ENCODE results near the gene LTA.
A peak's percentile ranks its signal among the peaks of the same experiment; 100 is the strongest.

Gene LTA

GRCh38 chr6:31572041-31572911 lies at the start of gene LTA:
Gene LTA (plus strand): TSS chr6:31572289. CDS start chr6:31572743, 454 bp downstream.
- no peaks in the 10 kb centered on the region for H3K36me3 ChIP-seq (ENCODE audit: insufficient read depth, low read length)
- H2AFZ ChIP-seq (ENCODE audit: low read length, unreplicated experiment), result no peak within 1 kb of the TSS
- no peak within 1 kb of the TSS for H3K4me3 ChIP-seq (ENCODE audit: low read depth, low read length)
- peaks cover 9% of the 10 kb centered on the region for H3K27me3 ChIP-seq (ENCODE audit: insufficient read depth, low read length)
- H3K79me2 ChIP-seq (ENCODE audit: control insufficient read depth, insufficient read depth, low read length, unreplicated experiment), result no peaks in the 10 kb centered on the region
- no peaks in the 10 kb centered on the region for H3K4me1 ChIP-seq (ENCODE audit: control insufficient read depth, insufficient read depth, low read length, unreplicated experiment)
- no peak within 1 kb of the TSS for H3K27ac ChIP-seq (ENCODE audit: low read depth, low read length)

GRCh38 chr6:31525553-31525931 lies 46.5 kb upstream of the LTA start:
- no peaks in the 10 kb centered on the region for H3K79me2 ChIP-seq (ENCODE audit: control insufficient read depth, insufficient read depth, low read length, unreplicated experiment)

DNA sequence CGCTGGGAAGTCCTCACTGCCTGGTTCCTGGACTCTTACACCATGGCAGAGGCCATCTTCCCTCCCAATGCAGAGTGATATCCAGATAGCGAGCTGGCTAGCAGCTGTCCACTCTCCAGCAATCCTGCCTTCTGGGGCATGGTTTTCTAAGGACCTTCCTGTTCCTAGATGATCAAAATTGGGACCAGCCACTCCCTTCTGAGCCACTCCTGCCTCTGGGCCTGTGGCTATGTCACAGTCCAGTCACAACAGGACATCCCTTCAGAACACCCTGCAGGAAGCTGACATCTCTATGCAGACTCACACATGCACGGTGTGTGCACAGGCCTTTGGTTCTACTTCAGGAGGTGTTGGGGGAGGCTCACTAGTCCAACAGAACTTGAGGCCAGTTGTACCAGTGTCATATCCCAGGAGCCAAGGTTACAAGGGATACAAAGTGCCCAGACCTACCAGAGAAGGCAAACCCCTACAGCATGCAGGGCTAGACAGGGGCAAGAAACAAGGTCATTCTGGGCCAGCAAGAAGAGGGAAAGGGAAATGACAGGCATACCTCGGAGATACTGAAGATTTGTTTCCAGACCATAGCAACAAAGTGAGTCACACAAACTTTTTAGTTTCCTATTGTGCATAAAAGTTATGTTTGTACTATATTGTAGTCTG lies 46.0 kb upstream of the LTA start:
- no peaks in the 10 kb centered on the region for H3K79me2 ChIP-seq (ENCODE audit: control insufficient read depth, insufficient read depth, low read length, unreplicated experiment)
- H3K27me3 ChIP-seq (ENCODE audit: insufficient read depth, low read length), result no peaks in the 10 kb centered on the region
- peak overlapping the region; percentile 5 for H2AFZ ChIP-seq (ENCODE audit: low read length, unreplicated experiment)
- H3K36me3 ChIP-seq (ENCODE audit: insufficient read depth, low read length), result peaks cover 3% of the 10 kb centered on the region; the same call in 1 of the 2 replicates
- H3K4me3 ChIP-seq (ENCODE audit: low read depth, low read length), result no peak overlapping the region
- peaks cover 22% of the 10 kb centered on the region for H3K4me1 ChIP-seq (ENCODE audit: control insufficient read depth, insufficient read depth, low read length, unreplicated experiment)
- peak overlapping the region; percentile 83 for H3K27ac ChIP-seq (ENCODE audit: low read depth, low read length)

More at GRCh38 chr6:31525553-31525931, 46.5 kb upstream of the LTA start:
- H3K36me3 ChIP-seq (ENCODE audit: insufficient read depth, low read length), result no peaks in the 10 kb centered on the region
- H3K27ac ChIP-seq (ENCODE audit: low read depth, low read length), result peak overlapping the region; percentile 83
- H3K4me1 ChIP-seq (ENCODE audit: control insufficient read depth, insufficient read depth, low read length, unreplicated experiment), result peaks cover 22% of the 10 kb centered on the region
- no peaks in the 10 kb centered on the region for H3K27me3 ChIP-seq (ENCODE audit: insufficient read depth, low read length)
- peak overlapping the region; percentile 5 for H2AFZ ChIP-seq (ENCODE audit: low read length, unreplicated experiment)
- H3K4me3 ChIP-seq (ENCODE audit: low read depth, low read length), result no peak overlapping the region

GRCh38 chr6:31528307-31528777 lies 43.7 kb upstream of the LTA start:
- Histone ChIP-seq H3K27me3 (ENCODE audit: insufficient read depth, low read length) (no peaks in the 10 kb centered on the region), H3K4me3 (ENCODE audit: low read depth, low read length) (no peak overlapping the region), H3K27ac (ENCODE audit: low read depth, low read length) (0 out of 2 replicates have a peak overlapping the region, but pooled peaks have one; percentile 28), H2AFZ (ENCODE audit: low read length, unreplicated experiment) (no peak overlapping the region), H3K4me1 (ENCODE audit: control insufficient read depth, insufficient read depth, low read length, unreplicated experiment) (peaks cover 22% of the 10 kb centered on the region), H3K36me3 (ENCODE audit: insufficient read depth, low read length) (peaks cover 13% of the 10 kb centered on the region; the same call in 1 of the 2 replicates), H3K79me2 (ENCODE audit: control insufficient read depth, insufficient read depth, low read length, unreplicated experiment) (peaks cover 4% of the 10 kb centered on the region)

- H3K4me1 ChIP-seq (ENCODE audit: control insufficient read depth, insufficient read depth, low read length, unreplicated experiment), result peaks cover 22% of the 10 kb centered on the region
- peaks cover 7% of the 10 kb centered on the region for H3K79me2 ChIP-seq (ENCODE audit: control insufficient read depth, insufficient read depth, low read length, unreplicated experiment)
- H3K4me3 ChIP-seq (ENCODE audit: low read depth, low read length), result no peak within 1 kb of the TSS
- H3K36me3 ChIP-seq (ENCODE audit: insufficient read depth, low read length), result peaks cover 18% of the 10 kb centered on the region
- no peaks in the 10 kb centered on the region for H3K27me3 ChIP-seq (ENCODE audit: insufficient read depth, low read length)
- 0 out of 2 replicates have a peak within 1 kb of the TSS, but pooled peaks have one; percentile 28 for H3K27ac ChIP-seq (ENCODE audit: low read depth, low read length)
- H2AFZ ChIP-seq (ENCODE audit: low read length, unreplicated experiment), result no peak within 1 kb of the TSS
Measured at GRCh38 chr6:31528821-31529328, 43.2 kb upstream of the LTA start, which contains the start of gene MCCD1. Gene MCCD1 (plus strand): TSS chr6:31528962. CDS start chr6:31529015, 53 bp downstream.

- Histone ChIP-seq H3K27ac (ENCODE audit: low read depth, low read length) (no peak overlapping the region), H3K4me1 (ENCODE audit: control insufficient read depth, insufficient read depth, low read length, unreplicated experiment) (peaks cover 22% of the 10 kb centered on the region), H3K79me2 (ENCODE audit: control insufficient read depth, insufficient read depth, low read length, unreplicated experiment) (peaks cover 9% of the 10 kb centered on the region), H3K27me3 (ENCODE audit: insufficient read depth, low read length) (no peaks in the 10 kb centered on the region), H3K36me3 (ENCODE audit: insufficient read depth, low read length) (peaks cover 22% of the 10 kb centered on the region), H2AFZ (ENCODE audit: low read length, unreplicated experiment) (no peak overlapping the region), H3K4me3 (ENCODE audit: low read depth, low read length) (no peak overlapping the region)
Measured at GRCh38 chr6:31529329-31530150, 42.5 kb upstream of the LTA start.

DNA sequence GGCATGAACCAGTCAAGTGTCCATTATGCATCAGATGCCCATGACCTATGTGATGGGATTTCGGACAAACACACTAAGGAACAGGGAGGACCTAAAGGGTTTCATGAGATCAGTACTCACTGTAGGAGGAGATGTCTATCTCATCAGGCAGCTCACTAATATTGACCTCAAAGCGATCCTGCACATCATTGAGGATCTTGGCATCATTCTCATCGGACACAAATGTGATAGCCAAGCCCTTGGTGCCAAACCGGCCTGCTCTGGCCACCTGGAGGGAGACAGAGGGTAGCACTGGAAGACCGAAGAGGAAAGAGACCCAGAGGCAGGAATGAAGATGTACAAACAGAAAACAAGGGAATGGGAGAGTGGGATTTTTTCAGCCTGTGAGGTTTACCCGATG lies 41.4 kb upstream of the LTA start:
- Histone ChIP-seq H3K27ac (ENCODE audit: low read depth, low read length) (no peak overlapping the region), H3K79me2 (ENCODE audit: control insufficient read depth, insufficient read depth, low read length, unreplicated experiment) (peaks cover 16% of the 10 kb centered on the region), H3K27me3 (ENCODE audit: insufficient read depth, low read length) (no peaks in the 10 kb centered on the region), H3K36me3 (ENCODE audit: insufficient read depth, low read length) (peaks cover 32% of the 10 kb centered on the region), H2AFZ (ENCODE audit: low read length, unreplicated experiment) (no peak overlapping the region), H3K4me3 (ENCODE audit: low read depth, low read length) (no peak overlapping the region), H3K4me1 (ENCODE audit: control insufficient read depth, insufficient read depth, low read length, unreplicated experiment) (peaks cover 19% of the 10 kb centered on the region)

- Histone ChIP-seq H3K79me2 (ENCODE audit: control insufficient read depth, insufficient read depth, low read length, unreplicated experiment) (peaks cover 21% of the 10 kb centered on the region), H3K36me3 (ENCODE audit: insufficient read depth, low read length) (peaks cover 38% of the 10 kb centered on the region), H2AFZ (ENCODE audit: low read length, unreplicated experiment) (no peak overlapping the region), H3K4me3 (ENCODE audit: low read depth, low read length) (no peak overlapping the region), H3K27ac (ENCODE audit: low read depth, low read length) (no peak overlapping the region), H3K27me3 (ENCODE audit: insufficient read depth, low read length) (no peaks in the 10 kb centered on the region), H3K4me1 (ENCODE audit: control insufficient read depth, insufficient read depth, low read length, unreplicated experiment) (peaks cover 14% of the 10 kb centered on the region)
Measured at GRCh38 chr6:31531162-31531561, 40.9 kb upstream of the LTA start.

DNA sequence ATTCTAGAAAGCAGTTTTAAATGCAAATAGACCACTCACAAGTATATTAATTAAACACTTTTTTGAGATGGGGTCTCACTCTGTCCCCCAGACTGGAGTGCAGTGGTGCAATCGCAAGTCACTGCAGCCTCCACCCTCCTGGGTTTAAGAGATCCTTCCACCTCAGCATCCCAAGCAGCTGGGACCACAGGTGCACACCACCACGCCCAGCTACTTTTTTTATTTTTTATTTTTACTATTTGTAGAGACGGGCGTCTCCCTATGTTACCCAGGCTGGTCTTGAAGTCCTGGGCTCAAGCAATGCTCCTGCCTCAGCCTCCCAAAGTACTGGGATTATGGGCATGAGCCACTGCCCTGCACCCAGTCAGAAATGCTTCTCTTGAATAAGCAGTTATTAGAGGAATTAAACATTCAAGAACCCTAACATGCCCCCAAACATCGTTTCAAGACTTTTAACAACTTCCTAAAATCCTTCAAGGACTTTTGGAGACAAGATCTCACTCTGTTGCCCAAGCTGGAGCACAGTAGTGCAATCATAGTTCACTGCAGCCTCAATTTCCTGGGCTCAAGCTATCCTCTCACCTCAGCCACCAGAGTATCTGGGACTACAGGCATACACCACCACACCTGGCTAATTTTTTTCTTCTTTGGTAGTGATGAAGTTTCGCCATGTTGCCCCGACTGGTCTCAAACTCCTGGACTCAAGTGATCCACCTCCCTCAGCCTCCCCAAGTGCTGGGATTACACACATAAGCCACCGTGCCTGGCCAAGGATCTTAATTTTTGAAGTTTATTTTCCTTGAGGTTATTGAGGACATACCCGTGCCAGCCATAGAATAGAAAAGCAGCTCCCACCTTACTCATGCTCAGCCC lies 40.1 kb upstream of the LTA start:
- Histone ChIP-seq H3K27ac (ENCODE audit: low read depth, low read length) (no peak overlapping the region), H3K4me3 (ENCODE audit: low read depth, low read length) (no peak overlapping the region), H3K79me2 (ENCODE audit: control insufficient read depth, insufficient read depth, low read length, unreplicated experiment) (peaks cover 28% of the 10 kb centered on the region), H3K27me3 (ENCODE audit: insufficient read depth, low read length) (no peaks in the 10 kb centered on the region), H3K36me3 (ENCODE audit: insufficient read depth, low read length) (peaks cover 44% of the 10 kb centered on the region), H2AFZ (ENCODE audit: low read length, unreplicated experiment) (no peak overlapping the region), H3K4me1 (ENCODE audit: control insufficient read depth, insufficient read depth, low read length, unreplicated experiment) (peaks cover 5% of the 10 kb centered on the region)

All from ACC112 (cell line).